Adipocyte (in vitro differentiated cells): Measurements from ENCODE around the gene ANKRD36.
A peak's percentile ranks its signal among the peaks of the same experiment; 100 is the strongest.
"Not testable (repeated sequence)": the region's sequence is repeated elsewhere in the genome, so short reads cannot be mapped to it uniquely, and the experiment has no call there.

Experiments
- DNase-seq: peaks from one replicate; pipeline ENCODE4 v3.0.0-alpha.2; 2015; ENCODE audit warnings: low read depth
- H3K27me3 ChIP-seq: replicated peaks from 2 replicates; pipeline ENCODE4 v1.7.0; 2013; ENCODE audit warnings: mild to moderate bottlenecking, low read length, moderate library complexity; ENCODE audit not compliant: control insufficient read depth, insufficient read depth
- H3K36me3 ChIP-seq: 2 replicates; pipeline ENCODE4 v1.7.0; 2013; ENCODE audit warnings: low read length, mild to moderate bottlenecking, moderate library complexity; ENCODE audit not compliant: control insufficient read depth, insufficient read depth, severe bottlenecking
- H3K4me1 ChIP-seq: 2 replicates; pipeline ENCODE4 v1.7.0; 2013; ENCODE audit warnings: mild to moderate bottlenecking, low read length, moderate library complexity; ENCODE audit not compliant: control insufficient read depth, insufficient read depth
- H3K4me3 ChIP-seq: 2 replicates; pipeline ENCODE4 v1.7.0; 2013; ENCODE audit warnings: mild to moderate bottlenecking, low read length, moderate library complexity
- H3K9ac ChIP-seq: 2 replicates; pipeline ENCODE4 v1.7.0; 2013; ENCODE audit warnings: mild to moderate bottlenecking, low read length, moderate library complexity
- H3K9me3 ChIP-seq: 2 replicates; pipeline ENCODE4 v1.7.0; 2013; ENCODE audit warnings: mild to moderate bottlenecking, low read length, moderate library complexity; ENCODE audit not compliant: control insufficient read depth

Gene ANKRD36

GRCh38 chr2:97088706-97089105, 24.2 kb upstream of the ANKRD36 start:
- H3K27me3 ChIP-seq, H3K9ac ChIP-seq, H3K36me3 ChIP-seq, H3K4me3 ChIP-seq, DNase-seq, H3K9me3 ChIP-seq, H3K4me1 ChIP-seq: not testable (repeated sequence)

DNA sequence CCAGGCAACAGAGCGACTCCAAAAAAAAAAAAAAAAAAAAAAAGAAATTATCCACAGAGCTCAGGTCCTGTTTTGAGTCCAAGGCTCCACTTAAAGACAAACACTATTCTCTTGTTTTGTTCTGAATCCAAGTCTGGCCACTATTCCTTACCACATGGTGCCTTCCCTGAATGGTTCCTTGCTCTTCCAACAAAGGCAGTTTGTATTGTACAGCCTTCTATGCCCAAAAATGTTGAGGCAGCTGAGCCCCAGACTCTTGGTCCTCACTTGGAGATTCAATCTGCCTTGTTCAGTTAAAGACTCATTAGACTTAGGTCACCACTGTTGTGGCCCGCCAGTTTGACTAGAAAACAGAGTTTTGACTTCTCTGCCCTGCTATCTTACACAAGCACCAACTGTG, 20.0 kb upstream of the ANKRD36 start:
- not testable (repeated sequence) for DNase-seq, H3K4me3 ChIP-seq, H3K9me3 ChIP-seq, H3K27me3 ChIP-seq, H3K9ac ChIP-seq, H3K4me1 ChIP-seq, H3K36me3 ChIP-seq

DNA sequence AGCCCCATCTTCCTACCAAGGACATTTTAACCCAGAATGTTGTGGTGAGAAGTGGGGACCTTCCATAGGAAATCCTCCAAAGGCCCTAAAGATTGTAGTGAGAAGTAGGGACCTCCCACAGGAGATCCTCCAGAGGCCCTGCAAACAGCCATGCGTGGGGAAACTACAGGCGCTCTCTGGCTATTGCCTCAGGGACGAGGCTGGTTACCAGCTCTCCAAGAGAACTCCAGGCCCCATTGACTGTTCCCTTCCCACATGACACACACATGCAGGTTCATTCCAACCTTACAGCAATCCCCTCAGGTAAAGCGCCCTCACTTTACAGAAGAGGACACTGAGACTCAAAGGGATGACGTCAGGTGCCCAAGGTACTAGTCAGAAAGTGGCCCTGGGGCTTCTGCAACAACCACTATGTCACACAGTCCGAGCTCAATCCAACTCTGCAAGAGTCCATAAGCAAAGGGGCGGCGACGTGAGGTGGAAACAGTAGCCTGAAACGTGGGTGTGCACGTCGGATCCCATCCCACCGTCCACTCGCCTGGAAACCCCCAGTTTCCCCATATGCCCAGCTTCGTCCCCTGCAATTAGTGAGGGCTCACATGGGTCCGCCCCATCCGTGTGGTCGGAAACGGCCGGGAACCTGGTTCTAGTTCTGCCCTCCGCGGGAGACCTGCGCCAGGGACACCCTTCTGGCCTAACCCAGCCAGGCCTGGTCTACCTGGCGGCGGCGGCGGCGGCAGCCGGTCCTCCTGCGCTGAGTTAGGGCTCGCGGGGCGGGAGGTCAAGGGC, 18.8 kb upstream of the ANKRD36 start:
- H3K4me3 ChIP-seq, H3K9me3 ChIP-seq: not testable (repeated sequence)

DNA sequence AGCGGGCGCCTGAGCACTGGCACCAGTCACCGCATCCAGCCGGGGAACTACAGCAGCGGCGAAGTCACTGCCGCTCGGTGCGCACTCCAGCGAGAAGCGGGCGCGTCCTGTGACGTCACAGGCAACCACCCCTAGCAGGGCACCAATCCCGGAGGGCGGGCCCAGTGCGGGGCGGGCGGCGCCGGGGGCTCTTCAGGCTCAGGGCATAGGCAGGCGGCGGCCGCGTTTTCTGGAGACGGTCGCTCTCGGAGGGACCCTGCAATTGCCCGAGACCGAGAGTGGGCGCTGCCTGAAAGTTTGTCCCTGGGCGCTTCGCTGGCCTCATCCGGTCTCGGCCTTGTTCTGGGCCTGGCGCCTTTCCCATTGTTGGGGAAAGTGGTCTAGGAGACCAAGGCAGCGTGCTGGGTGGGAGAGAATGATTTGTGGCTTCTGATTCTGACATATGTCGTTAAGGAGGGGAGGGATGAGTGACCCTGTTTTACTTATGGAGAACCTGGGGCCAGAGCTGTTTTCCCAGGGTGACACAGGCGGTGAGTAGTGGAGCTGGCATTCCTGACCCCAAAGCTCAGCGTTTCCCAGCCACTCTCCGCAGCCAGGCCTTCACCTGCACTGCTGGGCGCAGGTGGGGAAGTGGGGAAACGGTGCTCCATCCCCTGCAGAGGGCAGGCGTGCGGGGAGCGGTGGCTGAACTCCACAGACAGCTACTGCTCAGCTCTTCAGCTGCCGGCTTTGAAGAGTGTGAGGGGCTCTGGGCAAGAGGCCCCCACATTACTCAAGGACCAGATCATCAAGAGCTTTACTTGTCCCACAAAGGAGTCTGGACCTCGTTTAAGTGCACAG, 18.0 kb upstream of the ANKRD36 start, which contains the start of gene FAHD2B:
Gene FAHD2B, minus strand, starts transcription at position 111 of the 840 bp plus-strand sequence. CDS start 3,176 bp downstream, outside the sequence.
- H3K9ac ChIP-seq, H3K4me1 ChIP-seq, H3K9me3 ChIP-seq, H3K36me3 ChIP-seq: not testable (repeated sequence)
- peak; percentile 81 for DNase-seq
- Histone ChIP-seq H3K27me3 (peaks cover 16% of the 10 kb centered on the region), H3K4me3 (peak within 1 kb of the TSS; percentile 37)

More for the DNA sequence above, 18.8 kb upstream of the ANKRD36 start:
- not testable (repeated sequence) for DNase-seq, H3K36me3 ChIP-seq, H3K27me3 ChIP-seq, H3K9ac ChIP-seq, H3K4me1 ChIP-seq

DNA sequence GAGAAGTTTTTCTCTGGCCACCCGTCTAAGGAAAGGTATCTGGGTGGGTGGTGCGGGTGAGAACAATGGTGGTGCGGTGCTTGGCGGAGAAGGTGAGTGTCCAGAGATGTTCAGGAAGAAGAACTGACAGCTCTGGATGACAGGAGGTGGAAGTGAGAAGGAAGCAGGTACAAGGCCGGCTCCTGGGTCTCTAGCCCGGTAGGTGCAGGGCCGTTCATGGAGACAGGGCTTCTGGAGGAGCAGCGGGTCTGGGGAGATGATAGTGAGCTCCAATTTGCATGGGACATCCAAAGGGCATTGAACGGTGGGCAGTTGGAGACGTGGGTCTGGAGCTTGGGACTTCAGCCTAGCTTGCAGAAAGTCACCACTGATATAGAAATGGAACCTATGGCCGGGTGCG, 17.3 kb upstream of the ANKRD36 start:
- peaks cover 16% of the 10 kb centered on the region for H3K27me3 ChIP-seq
- no peaks in the 10 kb centered on the region for H3K36me3 ChIP-seq
- H3K4me1 ChIP-seq = no peaks in the 10 kb centered on the region
- no peak overlapping the region for H3K9ac ChIP-seq
- H3K4me3 ChIP-seq = no peak overlapping the region
- no peaks in the 10 kb centered on the region for H3K9me3 ChIP-seq
- no peak for DNase-seq

DNA sequence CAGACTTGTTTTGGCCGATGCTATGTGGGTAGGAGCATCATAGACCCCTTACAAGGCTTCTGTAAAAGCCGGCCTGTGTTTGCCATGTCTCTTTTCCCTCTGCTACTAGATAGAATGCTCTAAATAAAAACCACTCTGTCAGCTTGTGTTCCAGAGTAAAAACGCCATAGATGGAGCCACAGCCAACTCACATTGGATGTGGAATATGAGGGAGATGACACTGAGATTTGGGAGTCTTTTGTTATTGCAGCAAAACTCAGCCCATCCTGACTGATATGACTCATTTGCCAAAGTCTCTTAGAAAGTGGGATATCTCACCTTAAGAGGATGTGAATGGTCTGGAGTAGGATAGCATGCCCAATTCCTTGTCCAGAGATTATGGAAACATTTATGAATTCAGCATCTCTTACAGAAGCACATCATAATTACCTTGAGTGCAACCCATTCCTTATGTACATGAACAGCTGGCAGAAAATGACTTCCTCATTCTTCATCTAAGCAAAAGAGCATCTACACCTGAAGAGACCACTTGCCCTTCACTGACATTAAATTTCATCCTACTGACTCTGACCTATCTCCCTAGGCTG, 14.1 kb upstream of the ANKRD36 start:
- H3K4me1 ChIP-seq, H3K9ac ChIP-seq, H3K9me3 ChIP-seq, H3K4me3 ChIP-seq, H3K36me3 ChIP-seq, DNase-seq: not testable (repeated sequence)
- peaks cover 16% of the 10 kb centered on the region for H3K27me3 ChIP-seq

DNA sequence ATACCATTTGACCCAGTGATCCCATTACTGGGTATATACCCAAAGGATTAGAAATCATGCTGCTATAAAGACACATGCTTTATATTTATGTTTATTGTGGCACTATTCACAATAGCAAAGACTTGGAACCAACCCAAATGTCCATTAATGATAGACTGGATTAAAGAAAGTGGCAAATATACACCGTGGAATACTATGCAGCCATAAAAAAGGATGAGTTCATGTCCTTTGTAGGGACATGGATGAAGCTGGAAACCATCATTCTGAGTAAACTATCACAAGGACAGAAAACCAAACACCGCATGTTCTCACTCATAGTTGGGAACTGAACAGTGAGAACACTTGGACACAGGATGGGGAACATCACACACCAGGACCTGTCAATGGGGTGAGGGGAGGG, 6.1 kb upstream of the ANKRD36 start:
- not testable (repeated sequence) for H3K36me3 ChIP-seq, H3K27me3 ChIP-seq, DNase-seq, H3K4me1 ChIP-seq, H3K4me3 ChIP-seq, H3K9me3 ChIP-seq, H3K9ac ChIP-seq

DNA sequence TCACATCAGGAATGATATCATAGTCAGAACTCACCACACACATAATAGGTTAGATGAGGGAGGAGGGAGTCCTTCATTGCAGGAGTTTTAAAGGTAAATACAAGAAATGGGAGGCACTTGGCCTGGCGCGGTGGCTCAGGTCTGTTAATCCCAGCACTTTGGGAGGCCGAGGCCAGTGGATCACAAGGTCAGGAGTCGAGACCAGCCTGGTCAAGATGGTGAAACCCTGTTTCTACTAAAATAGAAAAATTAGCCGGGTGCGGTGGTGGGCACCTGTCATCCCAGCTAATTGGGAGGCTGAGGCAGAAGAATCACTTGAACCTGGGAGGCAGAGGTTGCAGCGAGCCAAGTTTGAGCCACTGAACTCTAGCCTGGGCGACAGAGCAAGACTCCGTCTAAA, 1.7 kb upstream of the ANKRD36 start:
- H3K36me3 ChIP-seq, H3K9ac ChIP-seq, H3K4me1 ChIP-seq, H3K9me3 ChIP-seq, DNase-seq, H3K4me3 ChIP-seq, H3K27me3 ChIP-seq: not testable (repeated sequence)

DNA sequence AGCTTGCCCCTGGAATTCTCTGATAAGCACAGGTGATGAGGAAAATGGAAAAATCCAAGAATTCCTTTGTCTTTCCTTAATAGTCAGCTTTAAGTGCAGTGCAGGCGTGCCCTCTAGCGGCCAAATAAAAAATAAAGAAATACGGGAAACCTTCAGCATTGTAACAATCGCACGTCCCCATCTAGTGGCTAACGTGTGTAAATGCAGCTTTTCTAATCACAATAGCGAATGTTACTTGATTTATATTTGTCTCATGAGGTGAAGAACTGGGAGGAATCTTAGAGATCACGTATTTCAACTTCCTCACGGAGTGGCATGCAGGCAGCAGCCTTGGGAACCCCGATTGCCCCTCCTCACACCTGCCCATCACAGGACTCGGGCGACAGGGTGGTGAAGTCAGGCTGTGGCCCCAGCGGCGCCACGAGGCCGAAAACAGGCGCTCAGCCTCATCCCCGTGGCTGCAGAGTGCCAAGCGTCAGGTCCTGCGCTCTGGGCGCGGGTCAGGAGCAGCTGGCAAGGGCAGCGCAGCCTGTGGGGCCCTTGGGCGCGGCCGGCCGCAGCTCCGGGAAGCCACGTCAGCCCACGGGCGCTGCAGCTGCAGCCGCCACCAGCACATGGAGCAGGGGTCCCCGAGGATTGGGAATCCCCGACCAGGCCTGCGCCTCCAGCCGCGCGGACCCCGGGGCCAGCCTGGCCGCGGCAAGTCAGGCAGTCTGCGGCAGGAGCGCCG, 468 bp upstream of the ANKRD36 start:
- H3K36me3 ChIP-seq, H3K27me3 ChIP-seq, H3K4me1 ChIP-seq, H3K9me3 ChIP-seq: not testable (repeated sequence)
- DNase-seq = peak; percentile 52
- Histone ChIP-seq H3K4me3 (peak overlapping the region; percentile 86), H3K9ac (peak overlapping the region; percentile 92)

- H3K27me3 ChIP-seq, H3K4me1 ChIP-seq, H3K9me3 ChIP-seq, H3K36me3 ChIP-seq, DNase-seq: not testable (repeated sequence)
- Histone ChIP-seq H3K9ac (peak overlapping the region; percentile 92), H3K4me3 (peak overlapping the region; percentile 86)
Observed at GRCh38 chr2:97113882-97114255, 916 bp downstream of the ANKRD36 start.

- DNase-seq, H3K27me3 ChIP-seq, H3K36me3 ChIP-seq, H3K4me3 ChIP-seq, H3K9ac ChIP-seq, H3K4me1 ChIP-seq, H3K9me3 ChIP-seq: not testable (repeated sequence)
Observed at GRCh38 chr2:97129090-97129489, 16.1 kb downstream of the ANKRD36 start.
